GM21381 (cell line): ENCODE data around the gene PHRF1.

Source experiments
- ATAC-seq: cut with Tn5 transposase; IDR thresholded peaks from one replicate; pipeline ENCODE4 v1.9.1; 2021; ENCODE audit warnings: mild to moderate bottlenecking, moderate library complexity; ENCODE audit not compliant: unreplicated experiment

The PHRF1 gene

GRCh38 chr11:614021-614622 is 37.9 kb downstream of the PHRF1 start:
- ATAC-seq = no peak

GRCh38 chr11:614623-615503 is 38.6 kb downstream of the PHRF1 start:
- no peak for ATAC-seq

- peak; percentile 74 for ATAC-seq
Measured at GRCh38 chr11:615504-616319, 39.4 kb downstream of the PHRF1 start, which contains the start of gene IRF7. TSS of gene IRF7 (minus strand) at chr11:615950. CDS start at chr11:615364, 586 bp downstream.

GRCh38 chr11:616320-617198 is 40.3 kb downstream of the PHRF1 start:
- ATAC-seq = no peak

- no peak for ATAC-seq
Measured at GRCh38 chr11:617199-617911, 41.1 kb downstream of the PHRF1 start.

GRCh38 chr11:617912-618682 is 41.8 kb downstream of the PHRF1 start:
- no peak for ATAC-seq

GRCh38 chr11:618856-619627 is 42.8 kb downstream of the PHRF1 start:
- ATAC-seq = no peak

GRCh38 chr11:619628-620050 is 43.4 kb downstream of the PHRF1 start:
- no peak for ATAC-seq

- ATAC-seq = no peak
Measured at GRCh38 chr11:620201-620600, 43.9 kb downstream of the PHRF1 start.

GRCh38 chr11:620935-621814 is 44.9 kb downstream of the PHRF1 start:
- no peak for ATAC-seq

GRCh38 chr11:621838-622237 is 45.6 kb downstream of the PHRF1 start:
- ATAC-seq = no peak

GRCh38 chr11:623349-623869 is 47.1 kb downstream of the PHRF1 start:
- ATAC-seq = no peak

GRCh38 chr11:623999-624704 is 47.9 kb downstream of the PHRF1 start:
- ATAC-seq = no peak

GRCh38 chr11:624705-625635 is 48.7 kb downstream of the PHRF1 start, which contains the start of gene CDHR5:
TSS of gene CDHR5 (minus strand) at chr11:624955. CDS start at chr11:624902, 53 bp downstream.
- no peak for ATAC-seq

GRCh38 chr11:625636-626268 is 49.5 kb downstream of the PHRF1 start:
- no peak for ATAC-seq
